ENCODE measurements around the gene DRAM1. TPM values are rescaled to one million over a fixed set of nuclear protein-coding genes. Genes with fewer than 3 reads are reported as not detected.
A peak's percentile ranks its signal among the peaks of the same experiment; 100 is the strongest.

The DRAM1 gene
- total and polyA plus RNA-seq, 9 of the 15 experiments (the other 6 are each of a cell fraction or from before 2014, with no cell fraction given) = 1.4 to 4.3 (median 2.7) TPM

DNA sequence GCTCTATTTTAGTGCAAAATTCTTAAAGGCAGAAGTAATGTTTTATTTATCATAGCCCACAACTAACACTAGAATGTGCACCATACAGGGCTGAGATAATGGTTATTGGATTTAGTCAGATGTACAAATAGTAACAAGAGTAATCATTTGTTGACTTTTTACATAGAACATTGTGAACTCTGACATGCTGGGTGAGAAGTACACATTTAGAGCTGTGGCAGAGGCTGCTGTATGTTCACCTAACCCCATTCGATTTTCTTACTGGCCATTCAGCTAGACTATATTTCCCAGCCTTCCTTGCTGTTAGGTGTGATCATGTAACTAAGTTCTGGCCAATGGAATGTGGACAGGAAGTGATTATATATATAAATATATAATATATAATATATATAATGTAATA, 89.1 kb downstream of the DRAM1 start (continued):
- TF ChIP-seq, protein P1, sequence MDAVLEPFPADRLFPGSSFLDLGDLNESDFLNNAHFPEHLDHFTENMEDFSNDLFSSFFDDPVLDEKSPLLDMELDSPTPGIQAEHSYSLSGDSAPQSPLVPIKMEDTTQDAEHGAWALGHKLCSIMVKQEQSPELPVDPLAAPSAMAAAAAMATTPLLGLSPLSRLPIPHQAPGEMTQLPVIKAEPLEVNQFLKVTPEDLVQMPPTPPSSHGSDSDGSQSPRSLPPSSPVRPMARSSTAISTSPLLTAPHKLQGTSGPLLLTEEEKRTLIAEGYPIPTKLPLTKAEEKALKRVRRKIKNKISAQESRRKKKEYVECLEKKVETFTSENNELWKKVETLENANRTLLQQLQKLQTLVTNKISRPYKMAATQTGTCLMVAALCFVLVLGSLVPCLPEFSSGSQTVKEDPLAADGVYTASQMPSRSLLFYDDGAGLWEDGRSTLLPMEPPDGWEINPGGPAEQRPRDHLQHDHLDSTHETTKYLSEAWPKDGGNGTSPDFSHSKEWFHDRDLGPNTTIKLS (IDR thresholded peaks at IDR 0.05; ENCODE audit: borderline replicate concordance, low read depth) = no peak
- no peak for TF ChIP-seq TCF15 (CRISPR knock-in tag; IDR thresholded peaks at IDR 0.05)

DNA sequence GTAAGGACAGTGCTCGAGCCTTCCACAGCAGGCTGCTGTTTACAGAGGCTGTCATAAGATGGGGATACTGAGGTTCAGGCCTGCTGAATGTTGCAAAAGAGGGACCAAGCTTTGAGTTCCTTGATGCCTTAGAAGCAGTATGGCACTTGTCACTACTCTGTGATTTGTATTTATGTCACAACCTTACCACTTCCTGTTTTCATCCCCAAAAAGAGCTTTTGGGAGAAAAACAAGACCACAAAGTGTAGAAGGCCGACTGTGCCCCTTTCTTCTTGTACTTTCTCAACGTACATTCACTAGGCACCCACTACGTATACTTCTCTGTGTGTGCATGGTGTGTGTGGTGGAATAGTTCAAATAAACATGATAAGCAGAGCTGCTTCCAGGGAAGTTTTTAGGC, 90.1 kb downstream of the DRAM1 start:
- no peak overlapping the region for H3K4me2 ChIP-seq (ENCODE audit: insufficient read depth, low read length)
- H3K4me1 ChIP-seq (replicated peaks in 1 of 2; ENCODE audit: control insufficient read depth in 2 of 2, insufficient read depth in 2 of 2, low read length in 2 of 2) = no peaks in the 10 kb centered on the region
- POLR2A ChIA-PET = no interaction called here
- no peak overlapping the region for H3K9ac ChIP-seq (ENCODE audit: insufficient read depth in 1 of 2, low read depth in 2 of 2, low read length in 2 of 2)
- no peak overlapping the region for H2AFZ ChIP-seq (ENCODE audit: low read depth, low read length)
- no peak for ATAC-seq
- H3K4me3 ChIP-seq = no peak overlapping the region
- intact Hi-C loops (cut with micrococcal nuclease) = no loop called here
- no peaks in the 10 kb centered on the region for H3K79me2 ChIP-seq (ENCODE audit: control insufficient read depth, insufficient read depth, low read length)
- peak; percentile 37 for FAIRE-seq
- no peak for TF ChIP-seq CHD7 (IDR thresholded peaks at IDR 0.05; ENCODE audit: low read depth, low read length)
- TF ChIP-seq SPI1 (IDR thresholded peaks at IDR 0.05; ENCODE audit: borderline replicate concordance, low read depth, low read length) = peak; percentile 78; the same call in 1 of the 2 replicates
- no peaks in the 10 kb centered on the region for H4K20me1 ChIP-seq (replicated peaks; ENCODE audit: control insufficient read depth, insufficient read depth, low read length)
- BruUV-seq (replicated peaks) = no TSS peak
- no peak for DNase-seq (ENCODE audit: extremely low read depth in 1 of 4, low spot score in 3 of 4)
- whole genome bisulfite sequencing (ENCODE audit: insufficient coverage, low coverage, missing lambda C conversion rate) = 0% methylated on average over 4 of the region's 4 CpGs
- no peaks in the 10 kb centered on the region for H3K36me3 ChIP-seq (ENCODE audit: control insufficient read depth, insufficient read depth, low read length)
- in situ Hi-C loops (cut with MboI) = no loop called here
- no peaks in the 10 kb centered on the region for H3K27me3 ChIP-seq (ENCODE audit: control insufficient read depth in 2 of 2, insufficient read depth in 2 of 2, low read length in 2 of 2)
- H3K27ac ChIP-seq (ENCODE audit: extremely low read depth, low read depth, low read length) = no peak overlapping the region
- H3K9me3 ChIP-seq (replicated peaks; ENCODE audit: control insufficient read depth, insufficient read depth, low read depth, low read length) = no peaks in the 10 kb centered on the region
- no peaks in the 10 kb centered on the region for H3K9me1 ChIP-seq (ENCODE audit: control insufficient read depth, insufficient read depth, low read length)
- CTCF ChIA-PET (ENCODE audit: low intra/inter-chr PET ratio) = no interaction called here

Measured in K562 (cell line).